Body of pancreas (tissue), 4 donors: ENCODE data around the gene MORN1.

Experiments
- POLR2A ChIP-seq, 3 donors: fragments of 450-650 bp; IDR thresholded peaks; one replicate each; pipeline ENCODE4 v1.6.1; 2016; ENCODE audit warnings: antibody characterized with exemption in 3 of 3, mild to moderate bottlenecking in 2 of 3
- TF ChIP-seq, protein P1 (sequence below), 7 experiments: fragments of 450-650 bp in 4 of 7; fragments of 200-600 bp in 3 of 7; sonication (generic) in 3 of 7; IDR thresholded peaks; one replicate each; pipeline ENCODE4 v1.5.1; 2016 to 2019; ENCODE audit warnings: antibody characterized with exemption in 7 of 7

DNA sequence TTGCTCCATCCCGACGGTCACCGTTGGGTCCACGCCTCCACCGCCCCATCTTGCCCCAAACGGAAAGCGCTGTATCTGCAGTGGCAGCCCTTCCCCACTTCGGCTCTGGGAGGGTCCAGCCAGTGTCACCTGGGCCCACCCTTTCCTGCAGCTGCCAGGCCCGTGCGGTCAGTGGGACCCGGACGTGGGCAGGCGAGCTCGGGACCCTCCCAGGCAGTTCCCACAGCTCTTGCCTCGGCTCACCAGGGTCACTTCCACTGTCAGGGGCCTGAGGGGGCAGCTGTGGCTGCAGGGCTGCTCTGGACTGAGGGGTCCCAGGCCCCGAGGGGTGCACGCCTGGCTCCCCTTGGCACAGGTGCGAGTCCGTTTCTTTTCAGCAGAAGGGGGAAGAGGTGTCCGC lies 82.5 kb downstream of the MORN1 start:
- TF ChIP-seq, protein P1, sequence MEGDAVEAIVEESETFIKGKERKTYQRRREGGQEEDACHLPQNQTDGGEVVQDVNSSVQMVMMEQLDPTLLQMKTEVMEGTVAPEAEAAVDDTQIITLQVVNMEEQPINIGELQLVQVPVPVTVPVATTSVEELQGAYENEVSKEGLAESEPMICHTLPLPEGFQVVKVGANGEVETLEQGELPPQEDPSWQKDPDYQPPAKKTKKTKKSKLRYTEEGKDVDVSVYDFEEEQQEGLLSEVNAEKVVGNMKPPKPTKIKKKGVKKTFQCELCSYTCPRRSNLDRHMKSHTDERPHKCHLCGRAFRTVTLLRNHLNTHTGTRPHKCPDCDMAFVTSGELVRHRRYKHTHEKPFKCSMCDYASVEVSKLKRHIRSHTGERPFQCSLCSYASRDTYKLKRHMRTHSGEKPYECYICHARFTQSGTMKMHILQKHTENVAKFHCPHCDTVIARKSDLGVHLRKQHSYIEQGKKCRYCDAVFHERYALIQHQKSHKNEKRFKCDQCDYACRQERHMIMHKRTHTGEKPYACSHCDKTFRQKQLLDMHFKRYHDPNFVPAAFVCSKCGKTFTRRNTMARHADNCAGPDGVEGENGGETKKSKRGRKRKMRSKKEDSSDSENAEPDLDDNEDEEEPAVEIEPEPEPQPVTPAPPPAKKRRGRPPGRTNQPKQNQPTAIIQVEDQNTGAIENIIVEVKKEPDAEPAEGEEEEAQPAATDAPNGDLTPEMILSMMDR (IDR thresholded peaks at IDR 0.05) = no peak
- TF ChIP-seq POLR2A (IDR thresholded peaks at IDR 0.05) = no peak
